WERI-Rb-1 (cell line): Measurements from ENCODE around the gene BAZ1B.

Experiments
- DNase-seq: peaks from one replicate; pipeline ENCODE4 v3.0.0-alpha.2; 2020
- H3K27ac ChIP-seq: fragments of 250-450 bp; sonication (Bioruptor Pico); 2 replicates; pipeline ENCODE4 v1.5.1; 2020; ENCODE audit warnings: mild to moderate bottlenecking, moderate library complexity
- H3K27me3 ChIP-seq: fragments of 250-450 bp; sonication (Bioruptor Pico); 2 replicates; pipeline ENCODE4 v1.5.1; 2021; ENCODE audit warnings: mild to moderate bottlenecking, low read depth, moderate library complexity; ENCODE audit not compliant: insufficient read depth, severe bottlenecking
- H3K36me3 ChIP-seq: fragments of 250-450 bp; sonication (Bioruptor Pico); 2 replicates; pipeline ENCODE4 v1.5.1; 2020; ENCODE audit warnings: mild to moderate bottlenecking, moderate library complexity
- H3K4me3 ChIP-seq: 2 replicates; pipeline ENCODE4 v1.5.1; 2011; ENCODE audit warnings: low read depth, mild to moderate bottlenecking, control low read depth, low read length
- H3K9me3 ChIP-seq: fragments of 250-450 bp; sonication (Bioruptor Pico); 2 replicates; pipeline ENCODE4 v1.5.1; 2021; ENCODE audit warnings: mild to moderate bottlenecking, moderate library complexity; ENCODE audit not compliant: severe bottlenecking
- TF ChIP-seq, protein P1 (sequence below): IDR thresholded peaks from 2 replicates; pipeline ENCODE4 v1.5.1; 2011; ENCODE audit warnings: low read depth, mild to moderate bottlenecking, control low read depth, inconsistent platforms, low read length

The BAZ1B gene

DNA sequence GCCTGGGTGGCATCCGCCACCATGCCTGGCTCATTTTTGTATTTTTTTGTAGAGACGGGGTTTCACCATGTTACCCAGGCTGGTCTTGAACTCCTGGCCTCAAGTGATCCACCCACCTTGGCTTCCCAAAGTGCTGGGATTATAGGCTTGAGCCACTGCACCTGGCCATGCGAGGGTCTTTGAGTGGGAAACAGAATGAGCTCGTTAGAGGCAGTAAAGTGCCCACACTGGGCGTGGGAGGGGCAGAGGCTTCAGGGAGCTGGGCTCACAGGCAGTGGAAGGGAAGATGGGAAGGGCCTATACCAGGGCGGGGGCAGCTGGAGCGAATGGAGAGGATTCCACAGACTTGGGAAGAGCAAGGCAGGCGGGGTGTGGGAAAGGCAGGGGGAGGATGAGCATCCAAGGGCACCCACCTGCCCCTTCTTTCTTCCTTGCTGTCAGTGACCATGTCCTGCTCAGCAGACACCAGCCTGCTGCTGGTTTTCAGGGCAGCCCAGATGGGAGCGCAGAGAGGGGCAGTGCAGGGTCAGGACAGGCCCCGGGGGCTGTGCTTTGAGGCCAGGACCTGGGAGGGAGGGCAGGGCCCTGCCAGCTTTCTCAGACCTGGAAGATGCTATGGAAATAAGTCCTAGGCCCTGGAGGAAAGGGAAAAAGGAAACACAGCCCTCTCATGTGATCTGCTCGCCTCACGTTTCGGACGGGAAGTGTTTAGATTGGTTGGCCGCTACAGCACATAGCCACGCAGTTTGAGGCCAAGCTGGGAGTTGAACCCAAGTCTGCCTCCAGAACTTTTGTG lies 84.3 kb downstream of the BAZ1B start:
- H3K36me3 ChIP-seq: peaks cover 36% of the 10 kb centered on the region
- DNase-seq: peak; percentile 32
- H3K4me3 ChIP-seq: no peak overlapping the region
- H3K27me3 ChIP-seq: no peaks in the 10 kb centered on the region
- no peak overlapping the region for H3K27ac ChIP-seq
- TF ChIP-seq, protein P1, sequence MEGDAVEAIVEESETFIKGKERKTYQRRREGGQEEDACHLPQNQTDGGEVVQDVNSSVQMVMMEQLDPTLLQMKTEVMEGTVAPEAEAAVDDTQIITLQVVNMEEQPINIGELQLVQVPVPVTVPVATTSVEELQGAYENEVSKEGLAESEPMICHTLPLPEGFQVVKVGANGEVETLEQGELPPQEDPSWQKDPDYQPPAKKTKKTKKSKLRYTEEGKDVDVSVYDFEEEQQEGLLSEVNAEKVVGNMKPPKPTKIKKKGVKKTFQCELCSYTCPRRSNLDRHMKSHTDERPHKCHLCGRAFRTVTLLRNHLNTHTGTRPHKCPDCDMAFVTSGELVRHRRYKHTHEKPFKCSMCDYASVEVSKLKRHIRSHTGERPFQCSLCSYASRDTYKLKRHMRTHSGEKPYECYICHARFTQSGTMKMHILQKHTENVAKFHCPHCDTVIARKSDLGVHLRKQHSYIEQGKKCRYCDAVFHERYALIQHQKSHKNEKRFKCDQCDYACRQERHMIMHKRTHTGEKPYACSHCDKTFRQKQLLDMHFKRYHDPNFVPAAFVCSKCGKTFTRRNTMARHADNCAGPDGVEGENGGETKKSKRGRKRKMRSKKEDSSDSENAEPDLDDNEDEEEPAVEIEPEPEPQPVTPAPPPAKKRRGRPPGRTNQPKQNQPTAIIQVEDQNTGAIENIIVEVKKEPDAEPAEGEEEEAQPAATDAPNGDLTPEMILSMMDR: no peak
- H3K9me3 ChIP-seq: no peaks in the 10 kb centered on the region

DNA sequence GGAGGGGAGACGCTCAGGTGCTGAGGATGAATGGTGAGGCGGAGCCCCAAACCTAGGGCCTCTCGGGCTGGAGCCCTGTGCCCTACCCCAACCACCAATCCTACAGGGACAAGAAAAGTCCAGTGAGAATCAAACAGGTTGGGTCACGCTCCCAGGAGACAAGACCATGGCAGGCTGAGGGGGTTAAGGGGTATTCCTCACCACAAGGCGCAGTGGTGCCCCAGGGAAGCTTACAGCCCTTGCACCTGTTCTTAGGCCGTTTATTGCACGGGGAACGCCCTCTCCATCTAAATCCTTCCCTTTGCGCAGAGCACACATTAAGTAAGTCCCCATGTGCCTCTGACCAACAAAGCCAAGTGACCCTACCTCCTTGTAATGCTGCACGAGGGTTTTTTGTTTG lies 85.0 kb downstream of the BAZ1B start:
- H3K36me3 ChIP-seq: peaks cover 29% of the 10 kb centered on the region
- H3K9me3 ChIP-seq: no peaks in the 10 kb centered on the region
- no peaks in the 10 kb centered on the region for H3K27me3 ChIP-seq
- H3K4me3 ChIP-seq: no peak overlapping the region
- DNase-seq: no peak
- no peak overlapping the region for H3K27ac ChIP-seq
- TF ChIP-seq, protein P1: no peak

DNA sequence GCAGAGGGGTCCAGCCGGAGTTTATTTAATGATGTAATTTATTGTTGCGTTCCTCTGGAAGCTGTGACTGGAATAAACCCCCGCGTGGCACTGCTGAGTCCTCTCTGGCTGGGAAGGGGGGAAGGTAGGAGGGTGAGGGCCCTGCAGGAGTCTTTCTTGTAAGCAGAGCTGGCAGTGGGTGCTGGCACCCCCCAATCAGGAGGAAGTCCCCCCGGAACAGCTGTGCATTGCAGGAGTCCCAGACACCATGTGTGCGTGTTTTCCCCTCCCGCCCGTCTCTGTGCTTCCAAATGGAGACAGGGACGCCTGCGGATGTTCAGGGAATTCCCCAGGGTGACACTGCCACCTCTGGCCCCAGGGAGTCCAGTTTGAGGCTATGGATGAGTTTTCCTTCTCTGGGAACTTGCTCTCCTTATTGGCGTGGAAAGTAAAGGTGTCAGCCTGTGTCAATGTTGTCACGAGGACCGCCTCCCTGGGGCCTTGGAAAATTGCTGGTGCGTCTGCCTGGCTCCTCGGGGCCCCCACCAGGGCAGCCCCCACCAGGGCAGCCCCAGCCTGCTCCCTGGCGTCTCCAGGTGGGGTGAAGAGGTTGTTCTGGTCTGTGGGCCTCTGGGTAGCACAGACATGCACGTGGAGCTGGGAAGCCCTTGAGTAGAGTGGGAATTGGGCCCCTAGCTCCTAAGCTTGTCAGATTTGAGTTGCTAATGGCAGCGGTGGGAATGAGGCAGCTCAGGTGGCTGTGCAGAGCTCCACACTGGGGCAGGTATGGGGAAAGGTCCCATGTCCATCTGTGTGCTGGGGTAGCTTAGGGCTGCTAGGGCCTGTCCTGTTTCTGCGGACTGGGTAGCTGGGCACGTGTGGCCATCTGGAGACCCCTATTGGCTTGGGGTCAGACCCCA lies 85.8 kb downstream of the BAZ1B start:
- DNase-seq: peak; percentile 52
- peaks cover 22% of the 10 kb centered on the region for H3K36me3 ChIP-seq
- TF ChIP-seq, protein P1: peak; percentile 53
- no peaks in the 10 kb centered on the region for H3K9me3 ChIP-seq
- H3K27me3 ChIP-seq: no peaks in the 10 kb centered on the region
- no peak overlapping the region for H3K4me3 ChIP-seq
- H3K27ac ChIP-seq: no peak overlapping the region

DNA sequence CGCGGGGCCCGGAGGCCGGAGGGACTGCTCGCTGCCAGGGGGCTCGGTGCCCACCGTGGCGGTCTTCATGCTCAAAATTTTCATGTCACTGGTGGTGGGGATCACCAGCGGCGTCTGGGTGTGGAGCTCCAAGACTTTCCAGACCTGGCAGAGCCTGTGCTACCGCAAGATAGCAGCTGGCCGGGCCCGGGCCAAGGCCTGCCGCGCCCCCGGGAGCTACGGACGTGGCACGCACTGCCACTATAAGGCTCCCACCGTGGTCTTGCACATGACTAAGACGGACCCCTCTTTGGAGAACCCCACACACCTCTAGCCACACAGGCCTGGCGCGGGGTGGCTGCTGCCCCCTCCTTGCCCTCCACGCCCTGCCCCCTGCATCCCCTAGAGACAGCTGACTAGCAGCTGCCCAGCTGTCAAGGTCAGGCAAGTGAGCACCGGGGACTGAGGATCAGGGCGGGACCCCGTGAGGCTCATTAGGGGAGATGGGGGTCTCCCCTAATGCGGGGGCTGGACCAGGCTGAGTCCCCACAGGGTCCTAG lies 86.6 kb downstream of the BAZ1B start:
- no peak for DNase-seq
- Histone ChIP-seq H3K27ac (no peak overlapping the region), H3K4me3 (no peak overlapping the region), H3K36me3 (peaks cover 17% of the 10 kb centered on the region), H3K27me3 (no peaks in the 10 kb centered on the region), H3K9me3 (no peaks in the 10 kb centered on the region)
- TF ChIP-seq, protein P1: no peak

DNA sequence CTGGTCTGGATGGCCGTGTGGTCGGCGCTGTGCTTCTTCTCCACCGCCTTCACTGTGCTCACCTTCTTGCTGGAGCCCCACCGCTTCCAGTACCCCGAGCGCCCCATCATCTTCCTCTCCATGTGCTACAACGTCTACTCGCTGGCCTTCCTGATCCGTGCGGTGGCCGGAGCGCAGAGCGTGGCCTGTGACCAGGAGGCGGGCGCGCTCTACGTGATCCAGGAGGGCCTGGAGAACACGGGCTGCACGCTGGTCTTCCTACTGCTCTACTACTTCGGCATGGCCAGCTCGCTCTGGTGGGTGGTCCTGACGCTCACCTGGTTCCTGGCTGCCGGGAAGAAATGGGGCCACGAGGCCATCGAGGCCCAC lies 87.4 kb downstream of the BAZ1B start:
- Histone ChIP-seq H3K4me3 (no peak overlapping the region), H3K27me3 (no peaks in the 10 kb centered on the region), H3K27ac (no peak overlapping the region), H3K9me3 (no peaks in the 10 kb centered on the region), H3K36me3 (peaks cover 11% of the 10 kb centered on the region)
- no peak for DNase-seq
- TF ChIP-seq, protein P1: no peak
